KMS-11 (cell line): Measurements from ENCODE around the gene SERPINH1.

Source experiments
- H2AFZ ChIP-seq: fragments of 200-600 bp; sonication (generic); 2 replicates; pipeline ENCODE4 v1.6.1; 2016; ENCODE audit warnings: antibody characterized with exemption, mixed run types, low read depth
- H3K27ac ChIP-seq: fragments of 200-600 bp; sonication (generic); 2 replicates; pipeline ENCODE4 v1.6.1; 2016; ENCODE audit warnings: mild to moderate bottlenecking, mixed run types
- H3K27me3 ChIP-seq: fragments of 200-600 bp; sonication (generic); 2 replicates; pipeline ENCODE4 v1.6.1; 2017; ENCODE audit warnings: mild to moderate bottlenecking, low read depth, mixed run types, moderate library complexity; ENCODE audit not compliant: insufficient read depth
- H3K36me3 ChIP-seq: fragments of 200-600 bp; sonication (generic); 2 replicates; pipeline ENCODE4 v1.6.1; 2017; ENCODE audit warnings: mild to moderate bottlenecking, mixed run types; ENCODE audit not compliant: insufficient read depth
- H3K4me1 ChIP-seq: fragments of 200-600 bp; sonication (generic); 2 replicates; pipeline ENCODE4 v1.6.1; 2016; ENCODE audit warnings: mild to moderate bottlenecking, low read depth, mixed run types; ENCODE audit not compliant: poor library complexity, severe bottlenecking
- H3K4me2 ChIP-seq: fragments of 200-600 bp; sonication (generic); 2 replicates; pipeline ENCODE4 v1.7.0; 2016; ENCODE audit warnings: mild to moderate bottlenecking, mixed run types
- H3K4me3 ChIP-seq: fragments of 200-600 bp; sonication (generic); IDR thresholded peaks from 2 replicates; pipeline ENCODE4 v1.6.1; 2017; ENCODE audit warnings: low read depth, low read length, mixed read lengths; ENCODE audit not compliant: insufficient read depth
- H3K79me2 ChIP-seq: fragments of 200-600 bp; sonication (generic); 2 replicates; pipeline ENCODE4 v1.6.1; 2016; ENCODE audit warnings: low read depth, mixed run types; ENCODE audit not compliant: insufficient read depth
- H3K9ac ChIP-seq: fragments of 200-600 bp; sonication (generic); 2 replicates; pipeline ENCODE4 v1.6.1; 2016; ENCODE audit warnings: mild to moderate bottlenecking, mixed run types
- H4K20me1 ChIP-seq: fragments of 200-600 bp; sonication (generic); 2 replicates; pipeline ENCODE4 v1.6.1; 2016; ENCODE audit warnings: mild to moderate bottlenecking, mixed run types; ENCODE audit not compliant: insufficient read depth
- TF ChIP-seq, protein P1 (sequence below): fragments of 200-600 bp; sonication (generic); conservative IDR thresholded peaks from 2 replicates; pipeline ENCODE4 v1.6.1; 2017; ENCODE audit warnings: low read depth, mild to moderate bottlenecking, antibody characterized with exemption, low read length, moderate library complexity, mixed read lengths

Gene SERPINH1

GRCh38 chr11:75603791-75604736 lies 42.0 kb downstream of the SERPINH1 start:
- Histone ChIP-seq H3K36me3 (no peaks in the 10 kb centered on the region), H3K27me3 (no peaks in the 10 kb centered on the region), H3K4me2 (no peak overlapping the region), H3K4me3 (no peak overlapping the region), H3K9ac (no peak overlapping the region), H2AFZ (no peak overlapping the region), H3K27ac (no peak overlapping the region), H4K20me1 (no peaks in the 10 kb centered on the region), H3K4me1 (no peaks in the 10 kb centered on the region), H3K79me2 (no peaks in the 10 kb centered on the region)
- TF ChIP-seq, protein P1, sequence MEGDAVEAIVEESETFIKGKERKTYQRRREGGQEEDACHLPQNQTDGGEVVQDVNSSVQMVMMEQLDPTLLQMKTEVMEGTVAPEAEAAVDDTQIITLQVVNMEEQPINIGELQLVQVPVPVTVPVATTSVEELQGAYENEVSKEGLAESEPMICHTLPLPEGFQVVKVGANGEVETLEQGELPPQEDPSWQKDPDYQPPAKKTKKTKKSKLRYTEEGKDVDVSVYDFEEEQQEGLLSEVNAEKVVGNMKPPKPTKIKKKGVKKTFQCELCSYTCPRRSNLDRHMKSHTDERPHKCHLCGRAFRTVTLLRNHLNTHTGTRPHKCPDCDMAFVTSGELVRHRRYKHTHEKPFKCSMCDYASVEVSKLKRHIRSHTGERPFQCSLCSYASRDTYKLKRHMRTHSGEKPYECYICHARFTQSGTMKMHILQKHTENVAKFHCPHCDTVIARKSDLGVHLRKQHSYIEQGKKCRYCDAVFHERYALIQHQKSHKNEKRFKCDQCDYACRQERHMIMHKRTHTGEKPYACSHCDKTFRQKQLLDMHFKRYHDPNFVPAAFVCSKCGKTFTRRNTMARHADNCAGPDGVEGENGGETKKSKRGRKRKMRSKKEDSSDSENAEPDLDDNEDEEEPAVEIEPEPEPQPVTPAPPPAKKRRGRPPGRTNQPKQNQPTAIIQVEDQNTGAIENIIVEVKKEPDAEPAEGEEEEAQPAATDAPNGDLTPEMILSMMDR = no peak

- TF ChIP-seq, protein P1 = no peak
- Histone ChIP-seq H3K27me3 (no peaks in the 10 kb centered on the region), H3K4me1 (no peaks in the 10 kb centered on the region), H3K36me3 (no peaks in the 10 kb centered on the region), H3K27ac (no peak overlapping the region), H3K79me2 (no peaks in the 10 kb centered on the region), H3K4me3 (no peak overlapping the region), H3K9ac (no peak overlapping the region), H2AFZ (no peak overlapping the region), H3K4me2 (no peak overlapping the region), H4K20me1 (no peaks in the 10 kb centered on the region)
Observed at GRCh38 chr11:75606099-75606498, 44.0 kb downstream of the SERPINH1 start.

- Histone ChIP-seq H3K79me2 (no peaks in the 10 kb centered on the region), H4K20me1 (no peaks in the 10 kb centered on the region), H3K4me1 (no peaks in the 10 kb centered on the region), H3K36me3 (no peaks in the 10 kb centered on the region), H3K4me2 (no peak overlapping the region), H2AFZ (no peak overlapping the region), H3K9ac (no peak overlapping the region), H3K27ac (no peak overlapping the region), H3K27me3 (no peaks in the 10 kb centered on the region), H3K4me3 (no peak overlapping the region)
- TF ChIP-seq, protein P1 = no peak
Observed at GRCh38 chr11:75611823-75612222, 49.8 kb downstream of the SERPINH1 start.

- no peaks in the 10 kb centered on the region for H3K79me2 ChIP-seq
- no peaks in the 10 kb centered on the region for H4K20me1 ChIP-seq
- no peak overlapping the region for H3K4me2 ChIP-seq
- H3K4me1 ChIP-seq = no peaks in the 10 kb centered on the region
- no peaks in the 10 kb centered on the region for H3K27me3 ChIP-seq
- H3K36me3 ChIP-seq = no peaks in the 10 kb centered on the region
- no peak overlapping the region for H3K4me3 ChIP-seq
- no peak overlapping the region for H3K9ac ChIP-seq
- TF ChIP-seq, protein P1 = no peak
- no peak overlapping the region for H3K27ac ChIP-seq
- H2AFZ ChIP-seq = no peak overlapping the region
Observed at GRCh38 chr11:75615751-75616150, 53.7 kb downstream of the SERPINH1 start.
